HCT116 (cell line): ENCODE results near the gene PRAMEF1. TPM values are rescaled to one million over a fixed set of nuclear protein-coding genes. Genes with fewer than 3 reads are reported as not detected.

Experiments
- ATAC-seq: fragments of 200-7000 bp; cut with Tn5 transposase; 2 replicates; pipeline ENCODE4 v1.9.1; 2020; ENCODE audit warnings: mild to moderate bottlenecking, moderate library complexity
- BruUV-seq: library from RNA; stranded (reverse); fragments of 400-500 nt; replicated peaks from 2 replicates; lab custom pipeline; 2021; lab: Mats Ljungman, UMichigan
- CTCF ChIA-PET: fragments of 300-600 bp; sonication (Branson Sonifier 250); formaldehyde crosslinking; loops from one replicate; lab custom pipeline; 2021; ENCODE audit warnings: antibody characterized with exemption; lab: Charles Lee
- POLR2A ChIA-PET: fragments of 300-600, 350-600 bp; sonication (Branson Sonifier 250); formaldehyde crosslinking; loops from one replicate; lab custom pipeline; 2021; ENCODE audit warnings: antibody characterized with exemption; lab: Charles Lee
- RAD21 ChIA-PET, 2 experiments: fragments of 300-600 bp; sonication (Branson Sonifier 250); formaldehyde crosslinking; loops; one replicate each; lab custom pipeline; 2023; ENCODE audit warnings: low total read pairs in 2 of 2; ENCODE audit not compliant: uncharacterized antibody in 2 of 2, unreplicated experiment in 2 of 2, low non-redundant PET in 1 of 2; lab: Charles Lee
- DNase-seq: peaks from one replicate; pipeline ENCODE4 v3.0.0-alpha.2; 2010; ENCODE audit warnings: low read depth, low spot score
- H2AFZ ChIP-seq: fragments of 200-600 bp; shearing (Covaris generic), sonication (generic); 2 replicates; pipeline ENCODE4 v1.6.1; 2017; ENCODE audit warnings: low read depth, mixed run types, mixed read lengths, antibody characterized with exemption, low read length; ENCODE audit not compliant: poor library complexity, severe bottlenecking
- H3K27ac ChIP-seq: 2 replicates; pipeline ENCODE4 v1.5.1; 2012; ENCODE audit warnings: low read depth, low read length
- H3K27me3 ChIP-seq: fragments of 200-600 bp; sonication (generic); 2 replicates; pipeline ENCODE4 v1.6.1; 2016; ENCODE audit warnings: mixed run types, low read length, mixed read lengths; ENCODE audit not compliant: insufficient read depth
- H3K36me3 ChIP-seq, 2 experiments: fragments of 200-500 bp in 1 of 2; fragments of 200-600 bp in 1 of 2; sonication (Bioruptor generic) in 1 of 2; sonication (generic) in 1 of 2; 2 replicates each; pipeline versions ENCODE4 v1.5.1 to v1.6.1; 2014 to 2016; ENCODE audit warnings: low read length in 2 of 2, inconsistent platforms in 1 of 2, mixed read lengths in 1 of 2, mixed run types in 1 of 2; ENCODE audit not compliant: insufficient read depth in 2 of 2, control insufficient read depth in 1 of 2
- H3K4me1 ChIP-seq, 2 experiments: fragments of 200-600 bp in 1 of 2; sonication (generic) in 1 of 2; 2 replicates each; pipeline versions ENCODE4 v1.5.1 to v1.6.1; 2012 to 2017; ENCODE audit warnings: low read length in 2 of 2, inconsistent platforms in 1 of 2, mild to moderate bottlenecking in 1 of 2, mixed read lengths in 1 of 2, mixed run types in 1 of 2, moderate library complexity in 1 of 2; ENCODE audit not compliant: insufficient read depth in 2 of 2, control insufficient read depth in 1 of 2
- H3K4me2 ChIP-seq: fragments of 200-600 bp; sonication (generic); 2 replicates; pipeline ENCODE4 v1.6.1; 2017; ENCODE audit warnings: mixed run types, low read length, mixed read lengths
- H3K4me3 ChIP-seq, 2 experiments: fragments of 200-600 bp in 1 of 2; sonication (generic) in 1 of 2; replicated peaks in 1 of 2; 2 replicates each; pipeline ENCODE4 v1.5.1; 2011 to 2016; ENCODE audit warnings: low read length in 2 of 2, control low read depth in 1 of 2, low read depth in 1 of 2, mild to moderate bottlenecking in 1 of 2, mixed read lengths in 1 of 2, mixed run types in 1 of 2
- H3K79me2 ChIP-seq: fragments of 200-600 bp; sonication (generic); 2 replicates; pipeline ENCODE4 v1.6.1; 2017; ENCODE audit warnings: mild to moderate bottlenecking, mixed run types, low read length, moderate library complexity, mixed read lengths; ENCODE audit not compliant: insufficient read depth
- H3K9ac ChIP-seq: fragments of 200-600 bp; sonication (generic); 2 replicates; pipeline ENCODE4 v1.6.1; 2016; ENCODE audit warnings: low read length, mixed read lengths
- H3K9me2 ChIP-seq: fragments of 200-600 bp; sonication (generic), shearing (Covaris generic); 2 replicates; pipeline ENCODE4 v1.6.1; 2017; ENCODE audit warnings: mixed run types, mild to moderate bottlenecking, moderate library complexity; ENCODE audit not compliant: insufficient read depth
- H3K9me3 ChIP-seq, 2 experiments: fragments of 200-500 bp in 1 of 2; fragments of 200-600 bp in 1 of 2; sonication (Bioruptor generic) in 1 of 2; sonication (generic) in 1 of 2; 2 replicates each; pipeline ENCODE4 v1.6.1; 2014 to 2017; ENCODE audit warnings: low read length in 2 of 2, mixed read lengths in 2 of 2, inconsistent platforms in 1 of 2, low read depth in 1 of 2, mild to moderate bottlenecking in 1 of 2, mixed run types in 1 of 2, moderate library complexity in 1 of 2; ENCODE audit not compliant: control insufficient read depth in 1 of 2, insufficient read depth in 1 of 2
- H4K20me1 ChIP-seq: fragments of 200-600 bp; sonication (generic), shearing (Covaris generic); 2 replicates; pipeline ENCODE4 v1.6.1; 2017; ENCODE audit warnings: mixed run types, mild to moderate bottlenecking, moderate library complexity; ENCODE audit not compliant: insufficient read depth
- CBX3 ChIP-seq: IDR thresholded peaks from 2 replicates; pipeline ENCODE4 v1.6.1; 2012; ENCODE audit warnings: low read depth
- CEBPB ChIP-seq: IDR thresholded peaks from 2 replicates; pipeline ENCODE4 v1.6.1; 2012; ENCODE audit warnings: low read depth
- EGR1 ChIP-seq: IDR thresholded peaks from 2 replicates; pipeline ENCODE4 v1.6.1; 2012; ENCODE audit warnings: low read depth
- ELF1 ChIP-seq: IDR thresholded peaks from 2 replicates; pipeline ENCODE4 v1.6.1; 2012; ENCODE audit warnings: low read depth, borderline replicate concordance
- EZH2 ChIP-seq: fragments of 200-600 bp; sonication (generic); IDR thresholded peaks from 2 replicates; pipeline ENCODE4 v1.6.1; 2017; ENCODE audit warnings: antibody characterized with exemption, mixed run types
- EZH2phosphoT487 ChIP-seq: fragments of 200-600 bp; IDR thresholded peaks from 2 replicates; pipeline ENCODE4 v1.6.1; 2018; ENCODE audit warnings: antibody characterized with exemption, borderline replicate concordance
- FOSL1 ChIP-seq: IDR thresholded peaks from 2 replicates; pipeline ENCODE4 v1.6.1; 2012; ENCODE audit warnings: low read depth
- JUND ChIP-seq: IDR thresholded peaks from 2 replicates; pipeline ENCODE4 v1.6.1; 2012
- POLR2A ChIP-seq: IDR thresholded peaks from 2 replicates; pipeline ENCODE4 v1.7.0; 2011; ENCODE audit warnings: borderline replicate concordance; ENCODE audit not compliant: insufficient read depth, insufficient read length; ENCODE audit errors: extremely low read depth
- SIN3A ChIP-seq: IDR thresholded peaks from 2 replicates; pipeline ENCODE4 v1.6.1; 2012; ENCODE audit warnings: low read depth
- SP1 ChIP-seq: IDR thresholded peaks from 2 replicates; pipeline ENCODE4 v1.6.1; 2012; ENCODE audit warnings: low read depth
- SRF ChIP-seq: IDR thresholded peaks from 2 replicates; pipeline ENCODE4 v1.6.1; 2012; ENCODE audit warnings: low read depth
- TCF7L2 ChIP-seq: IDR thresholded peaks from 2 replicates; pipeline ENCODE4 v1.7.0; 2011; ENCODE audit warnings: borderline replicate concordance, inconsistent platforms; ENCODE audit not compliant: insufficient read depth, insufficient read length; ENCODE audit errors: extremely low read depth
- YY1 ChIP-seq: IDR thresholded peaks from 2 replicates; pipeline ENCODE4 v1.6.1; 2011; ENCODE audit warnings: low read length, low read depth, moderate library complexity, mild to moderate bottlenecking; ENCODE audit not compliant: insufficient replicate concordance; ENCODE audit errors: extremely low read depth
- ZBTB33 ChIP-seq: IDR thresholded peaks from 2 replicates; pipeline ENCODE4 v1.6.1; 2011; ENCODE audit warnings: mild to moderate bottlenecking, low read length, moderate library complexity; ENCODE audit not compliant: insufficient replicate concordance; ENCODE audit errors: extremely low read depth
- ZFX ChIP-seq: fragments of 450-650 bp; IDR thresholded peaks from 2 replicates; pipeline ENCODE4 v1.6.1; 2017
- ZNF274 ChIP-seq: fragments of 200-500 bp; sonication (Bioruptor generic); IDR thresholded peaks from 2 replicates; pipeline ENCODE4 v1.6.1; 2014; ENCODE audit warnings: mild to moderate bottlenecking, low read depth, low read length, inconsistent platforms
- intact Hi-C: fragments of 100-400 bp; cut with micrococcal nuclease; formaldehyde crosslinking; loops from 2 replicates; pipeline ENCODE4 v1.10.0; 2022
- total RNA-seq: library from RNA; stranded (reverse); gene quantifications from one replicate; pipeline ENCODE4 v1.2.1, GENCODE V29; 2021; ENCODE audit not compliant: unreplicated experiment
- TF ChIP-seq, protein P1 (sequence below): IDR thresholded peaks from 2 replicates; pipeline ENCODE4 v1.6.1; 2012

PRAMEF1 gene
- total RNA-seq, 1 experiment from 2014 or later = not detected

GRCh38 chr1:12769976-12770505 is 21.2 kb upstream of the PRAMEF1 start:
- H3K4me1 ChIP-seq = no peaks in the 10 kb centered on the region
- H3K9me2 ChIP-seq = no peaks in the 10 kb centered on the region
- no peaks in the 10 kb centered on the region for H4K20me1 ChIP-seq
- no peak overlapping the region for H2AFZ ChIP-seq
- ChIA-PET POLR2A (no interaction called here), RAD21 (no interaction called here), CTCF (no interaction called here)
- H3K27ac ChIP-seq = no peak overlapping the region
- H3K27me3 ChIP-seq = peaks cover 6% of the 10 kb centered on the region; the same call in 1 of the 2 replicates
- H3K79me2 ChIP-seq = no peaks in the 10 kb centered on the region
- H3K4me3 ChIP-seq = no peak overlapping the region
- no TSS peak for BruUV-seq
- H3K9ac ChIP-seq = no peak overlapping the region
- intact Hi-C loops = loop anchor here (10.0 kb wide), 1 partner anchor 495 kb away; no protein-coding TSS in a partner anchor
- no peak for DNase-seq
- ATAC-seq = no peak
- TF ChIP-seq SIN3A = no peak
- no peak for TF ChIP-seq FOSL1
- TF ChIP-seq TCF7L2 = no peak
- TF ChIP-seq CEBPB = no peak
- no peak for TF ChIP-seq ZBTB33
- no peak for TF ChIP-seq CBX3
- TF ChIP-seq POLR2A = no peak
- no peaks in the 10 kb centered on the region for H3K36me3 ChIP-seq
- H3K4me2 ChIP-seq = no peak overlapping the region
- no peaks in the 10 kb centered on the region for H3K9me3 ChIP-seq

DNA sequence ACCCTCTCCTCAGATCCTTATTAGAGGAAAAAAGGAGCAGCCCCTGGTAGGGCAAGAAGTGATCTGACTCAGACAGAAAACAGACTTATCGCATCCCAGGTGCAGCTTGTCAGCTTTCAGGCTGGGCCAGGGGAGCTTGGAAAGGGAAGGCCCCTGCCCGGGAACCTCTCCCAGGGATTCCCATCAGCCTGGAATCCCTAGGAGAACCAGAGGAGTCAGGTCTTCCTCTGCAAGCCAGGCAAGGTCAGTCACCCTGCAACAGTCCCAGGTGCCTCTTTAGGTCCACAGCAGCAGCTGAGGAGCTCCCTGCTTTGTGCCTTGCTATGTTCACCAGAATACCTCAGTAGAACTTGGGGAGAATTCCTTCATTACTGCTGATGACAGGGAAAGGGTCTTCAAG is 20.6 kb upstream of the PRAMEF1 start:
- no peak overlapping the region for H3K27ac ChIP-seq
- no peaks in the 10 kb centered on the region for H3K9me2 ChIP-seq
- no peaks in the 10 kb centered on the region for H3K79me2 ChIP-seq
- no peak overlapping the region for H3K4me3 ChIP-seq
- H3K4me1 ChIP-seq = no peaks in the 10 kb centered on the region
- H2AFZ ChIP-seq = no peak overlapping the region
- CTCF ChIA-PET = no interaction called here
- H4K20me1 ChIP-seq = no peaks in the 10 kb centered on the region
- DNase-seq = no peak
- H3K27me3 ChIP-seq = peaks cover 6% of the 10 kb centered on the region; the same call in 1 of the 2 replicates
- H3K9me3 ChIP-seq = no peaks in the 10 kb centered on the region
- POLR2A ChIA-PET = no interaction called here
- RAD21 ChIA-PET = no interaction called here
- H3K36me3 ChIP-seq = no peaks in the 10 kb centered on the region
- no peak overlapping the region for H3K9ac ChIP-seq
- ATAC-seq = no peak
- H3K4me2 ChIP-seq = no peak overlapping the region
- intact Hi-C loops = loop anchor here (10.0 kb wide), 1 partner anchor 496 kb away; no protein-coding TSS in a partner anchor
- no TSS peak for BruUV-seq
- no peak for TF ChIP-seq SP1
- TF ChIP-seq EGR1 = no peak
- TF ChIP-seq YY1 = no peak
- TF ChIP-seq EZH2 = no peak
- no peak for TF ChIP-seq SRF
- no peak for TF ChIP-seq JUND
- TF ChIP-seq ZBTB33 = no peak
- no peak for TF ChIP-seq EZH2phosphoT487
- TF ChIP-seq ZNF274 = no peak
- TF ChIP-seq, protein P1, sequence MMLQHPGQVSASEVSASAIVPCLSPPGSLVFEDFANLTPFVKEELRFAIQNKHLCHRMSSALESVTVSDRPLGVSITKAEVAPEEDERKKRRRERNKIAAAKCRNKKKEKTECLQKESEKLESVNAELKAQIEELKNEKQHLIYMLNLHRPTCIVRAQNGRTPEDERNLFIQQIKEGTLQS = no peak
- no peak for TF ChIP-seq ELF1
- no peak for TF ChIP-seq CBX3
- no peak for TF ChIP-seq ZFX
- TF ChIP-seq FOSL1 = no peak
